ENCODE data around the gene DCT. TPM values are rescaled to one million over a fixed set of nuclear protein-coding genes. Genes with fewer than 3 reads are reported as not detected.

The DCT gene
- polyA plus RNA-seq, 4 donors: 0.03 to 0.07 TPM; not detected in 2

DNA sequence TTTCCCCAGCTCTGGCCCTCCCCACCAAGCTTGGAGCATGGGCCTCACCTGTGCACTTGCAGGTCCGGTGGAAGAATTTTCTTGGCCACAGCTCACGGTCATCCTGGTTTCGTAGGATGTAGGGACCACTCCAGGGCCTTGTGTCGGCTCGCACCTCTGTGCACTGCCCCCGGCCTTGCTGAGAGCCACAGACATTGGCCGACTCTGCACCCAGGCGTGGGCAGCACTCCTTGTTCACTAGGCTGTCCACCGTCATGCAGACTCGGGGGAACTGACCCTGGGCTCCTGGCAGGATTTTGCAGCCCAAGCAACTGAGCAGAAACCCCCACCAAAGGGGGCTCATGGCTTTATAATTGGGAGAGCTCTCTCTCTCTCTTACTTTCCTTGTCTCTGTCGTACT lies 569 bp downstream of the DCT start:
- Histone ChIP-seq H3K36me3 (ENCODE audit: control insufficient read depth in 3 of 3, insufficient read depth in 2 of 3, low read depth in 1 of 3, low read length in 3 of 3) (no peaks in the 10 kb centered on the region), H3K27ac (ENCODE audit: low read depth in 1 of 3, low read length in 2 of 3) (no peak overlapping the region), H3K4me3 (ENCODE audit: low read depth in 1 of 3, low read length in 3 of 3) (no peak overlapping the region), H3K9me3 (ENCODE audit: control insufficient read depth in 2 of 2, insufficient read depth in 1 of 2, low read depth in 1 of 2, low read length in 1 of 2) (no peaks in the 10 kb centered on the region), H3K27me3 (ENCODE audit: control insufficient read depth in 3 of 3, insufficient read depth in 3 of 3, low read length in 3 of 3) (no peaks in the 10 kb centered on the region), H3K4me1 (ENCODE audit: control insufficient read depth in 3 of 3, insufficient read depth in 2 of 3, low read depth in 1 of 3, low read length in 2 of 3) (no peaks in the 10 kb centered on the region)
- FAIRE-seq: no peak
- DNase-seq: no peak
- WGBS, 3 donors: 86 to 90% (median 88%) methylated on average over 11 of the region's 11 CpGs

DNA sequence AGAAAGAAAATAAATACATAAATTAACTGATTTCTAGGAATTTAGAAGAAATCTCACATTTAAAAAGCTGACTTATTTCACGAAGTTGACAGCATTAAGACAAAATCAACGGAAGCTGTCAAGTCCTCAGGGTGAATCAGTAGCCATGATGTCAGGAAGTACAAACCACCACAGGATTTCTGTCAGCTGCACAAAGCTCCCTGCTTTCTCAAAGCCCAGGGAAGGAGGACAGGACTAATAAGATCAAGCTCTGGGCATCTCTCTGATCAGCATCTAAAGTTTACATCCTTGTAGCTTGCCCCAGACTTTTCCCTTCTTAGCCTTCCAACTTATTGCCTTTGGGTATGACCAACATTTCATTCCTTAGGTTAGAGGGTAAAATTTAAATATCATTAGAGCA lies 9.4 kb downstream of the DCT start:
- no peak overlapping the region for H3K4me3 ChIP-seq (ENCODE audit: low read depth in 1 of 3, low read length in 3 of 3)
- no peaks in the 10 kb centered on the region for H3K4me1 ChIP-seq (ENCODE audit: control insufficient read depth in 3 of 3, insufficient read depth in 2 of 3, low read depth in 1 of 3, low read length in 2 of 3)
- H3K36me3 ChIP-seq (ENCODE audit: control insufficient read depth in 3 of 3, insufficient read depth in 2 of 3, low read depth in 1 of 3, low read length in 3 of 3): no peaks in the 10 kb centered on the region
- WGBS, 3 donors: 77 to 90% (median 89%) methylated on average over 2 of the region's 2 CpGs
- no peaks in the 10 kb centered on the region for H3K27me3 ChIP-seq (ENCODE audit: control insufficient read depth in 3 of 3, insufficient read depth in 3 of 3, low read length in 3 of 3)
- DNase-seq (no peak), FAIRE-seq (no peak)
- H3K9me3 ChIP-seq (ENCODE audit: control insufficient read depth in 2 of 2, insufficient read depth in 1 of 2, low read depth in 1 of 2, low read length in 1 of 2): no peaks in the 10 kb centered on the region
- H3K27ac ChIP-seq (ENCODE audit: low read depth in 1 of 3, low read length in 2 of 3): no peak overlapping the region

DNA sequence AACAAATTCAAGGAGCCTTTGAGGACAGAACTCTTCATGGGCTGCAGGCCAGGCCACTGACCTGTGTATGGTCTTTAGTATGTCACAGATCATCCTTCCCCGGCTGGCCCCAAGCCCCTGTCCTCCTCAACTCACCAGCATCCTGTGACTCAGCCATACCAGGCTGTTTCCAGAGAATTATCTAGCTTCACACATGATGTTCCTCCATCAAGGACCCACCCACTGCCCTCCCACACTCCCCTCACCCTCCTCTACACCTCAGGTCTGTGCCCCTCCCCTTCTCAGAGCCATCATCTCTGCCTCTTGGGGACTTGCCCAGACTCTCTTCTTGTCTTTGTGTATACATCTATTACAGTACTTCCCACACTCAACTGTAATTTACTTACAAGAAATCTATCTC lies 14.7 kb downstream of the DCT start:
- DNase-seq (no peak), FAIRE-seq (no peak)
- Histone ChIP-seq H3K36me3 (ENCODE audit: control insufficient read depth in 3 of 3, insufficient read depth in 2 of 3, low read depth in 1 of 3, low read length in 3 of 3) (no peaks in the 10 kb centered on the region), H3K4me1 (ENCODE audit: control insufficient read depth in 3 of 3, insufficient read depth in 2 of 3, low read depth in 1 of 3, low read length in 2 of 3) (no peaks in the 10 kb centered on the region), H3K4me3 (ENCODE audit: low read depth in 1 of 3, low read length in 3 of 3) (no peak overlapping the region), H3K27ac (ENCODE audit: low read depth in 1 of 3, low read length in 2 of 3) (no peak overlapping the region), H3K27me3 (ENCODE audit: control insufficient read depth in 3 of 3, insufficient read depth in 3 of 3, low read length in 3 of 3) (peaks cover 0 to 3% (median 2%) of the 10 kb centered on the region in 3 donors), H3K9me3 (ENCODE audit: control insufficient read depth in 2 of 2, insufficient read depth in 1 of 2, low read depth in 1 of 2, low read length in 1 of 2) (no peaks in the 10 kb centered on the region)
- 62 to 87% (median 86%) methylated on average over 1 of the region's 1 CpG for WGBS, 3 donors

DNA sequence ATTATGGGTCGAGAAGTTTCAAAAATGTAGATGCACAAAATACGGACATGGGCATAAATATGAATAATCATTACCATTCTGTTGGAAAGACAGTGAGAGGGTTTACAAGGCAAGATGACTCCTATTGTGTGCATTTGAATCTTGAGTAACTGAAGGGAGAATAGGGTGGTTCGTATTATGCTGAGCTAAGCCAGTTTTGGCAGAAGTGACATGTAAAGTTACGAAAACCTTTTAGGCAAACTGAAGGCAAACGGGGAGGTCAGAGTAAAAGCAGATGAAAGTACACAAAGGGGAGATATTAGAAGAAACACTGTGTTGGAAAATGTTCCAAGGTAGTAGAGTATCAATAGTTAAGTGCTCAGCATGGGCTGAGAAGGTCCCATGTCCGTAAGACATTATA lies 16.8 kb downstream of the DCT start:
- H3K4me3 ChIP-seq (ENCODE audit: low read depth in 1 of 3, low read length in 3 of 3): no peak overlapping the region
- no peak for DNase-seq
- no peaks in the 10 kb centered on the region for H3K9me3 ChIP-seq (ENCODE audit: control insufficient read depth in 2 of 2, insufficient read depth in 1 of 2, low read depth in 1 of 2, low read length in 1 of 2)
- no peak overlapping the region for H3K27ac ChIP-seq (ENCODE audit: low read depth in 1 of 3, low read length in 2 of 3)
- WGBS, 3 donors: 82 to 94% (median 87%) methylated on average over 6 of the region's 6 CpGs
- no peaks in the 10 kb centered on the region for H3K4me1 ChIP-seq (ENCODE audit: control insufficient read depth in 3 of 3, insufficient read depth in 2 of 3, low read depth in 1 of 3, low read length in 2 of 3)
- FAIRE-seq: no peak
- peaks cover 0 to 6% (median 2%) of the 10 kb centered on the region in 3 donors for H3K27me3 ChIP-seq (ENCODE audit: control insufficient read depth in 3 of 3, insufficient read depth in 3 of 3, low read length in 3 of 3)
- H3K36me3 ChIP-seq (ENCODE audit: control insufficient read depth in 3 of 3, insufficient read depth in 2 of 3, low read depth in 1 of 3, low read length in 3 of 3): no peaks in the 10 kb centered on the region

DNA sequence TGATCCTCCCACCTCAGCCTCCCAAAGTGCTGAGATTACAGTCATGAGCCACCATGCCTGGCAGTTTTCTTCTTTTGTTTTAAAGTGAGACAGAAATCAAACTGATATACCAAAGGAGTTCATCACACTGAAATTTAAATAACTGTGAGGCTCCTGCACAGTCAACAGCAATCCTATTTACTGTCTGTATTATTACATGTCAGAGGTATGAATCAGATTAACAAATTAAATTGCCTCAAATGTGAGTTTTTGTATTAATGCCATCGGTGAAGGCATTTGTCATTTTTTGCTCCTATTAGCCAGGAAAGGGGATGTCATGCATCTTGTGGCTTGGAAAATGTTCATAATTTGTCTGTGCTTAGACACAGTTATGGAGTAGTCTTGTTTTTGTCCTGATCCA lies 20.4 kb downstream of the DCT start:
- no peak overlapping the region for H3K4me3 ChIP-seq (ENCODE audit: low read depth in 1 of 3, low read length in 3 of 3)
- H3K27ac ChIP-seq (ENCODE audit: low read depth in 1 of 3, low read length in 2 of 3): no peak overlapping the region
- FAIRE-seq (no peak), DNase-seq (no peak)
- H3K36me3 ChIP-seq (ENCODE audit: control insufficient read depth in 3 of 3, insufficient read depth in 2 of 3, low read depth in 1 of 3, low read length in 3 of 3): no peaks in the 10 kb centered on the region
- no peaks in the 10 kb centered on the region for H3K4me1 ChIP-seq (ENCODE audit: control insufficient read depth in 3 of 3, insufficient read depth in 2 of 3, low read depth in 1 of 3, low read length in 2 of 3)
- H3K27me3 ChIP-seq (ENCODE audit: control insufficient read depth in 3 of 3, insufficient read depth in 3 of 3, low read length in 3 of 3): peaks cover 0 to 2% (median 2%) of the 10 kb centered on the region in 3 donors
- WGBS, 3 donors: 89 to 94% (median 92%) methylated on average over 1 of the region's 1 CpG
- H3K9me3 ChIP-seq (ENCODE audit: control insufficient read depth in 2 of 2, insufficient read depth in 1 of 2, low read depth in 1 of 2, low read length in 1 of 2): no peaks in the 10 kb centered on the region

DNA sequence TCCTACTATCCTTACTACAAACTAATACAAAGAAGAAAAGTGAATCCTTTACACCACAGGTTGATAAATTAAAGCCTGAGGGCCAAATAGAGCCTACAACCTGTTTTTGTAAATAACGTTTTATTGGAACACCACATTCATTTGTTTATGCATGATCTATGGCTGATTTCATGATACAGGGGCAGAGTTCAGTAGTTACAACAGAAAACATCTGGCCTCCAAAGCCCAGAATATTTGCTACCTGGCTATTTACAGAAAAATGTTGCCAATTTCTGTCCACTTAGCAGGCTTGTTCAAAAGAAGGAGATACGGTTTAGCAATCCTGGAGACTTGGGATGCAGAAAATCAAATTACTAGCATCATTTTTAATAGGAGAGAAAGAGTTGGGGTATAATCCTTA lies 24.1 kb downstream of the DCT start:
- Histone ChIP-seq H3K4me1 (ENCODE audit: control insufficient read depth in 3 of 3, insufficient read depth in 2 of 3, low read depth in 1 of 3, low read length in 2 of 3) (no peaks in the 10 kb centered on the region), H3K27ac (ENCODE audit: low read depth in 1 of 3, low read length in 2 of 3) (no peak overlapping the region), H3K36me3 (ENCODE audit: control insufficient read depth in 3 of 3, insufficient read depth in 2 of 3, low read depth in 1 of 3, low read length in 3 of 3) (no peaks in the 10 kb centered on the region), H3K4me3 (ENCODE audit: low read depth in 1 of 3, low read length in 3 of 3) (no peak overlapping the region), H3K27me3 (ENCODE audit: control insufficient read depth in 3 of 3, insufficient read depth in 3 of 3, low read length in 3 of 3) (peaks cover 0 to 2% (median 0%) of the 10 kb centered on the region in 3 donors), H3K9me3 (ENCODE audit: control insufficient read depth in 2 of 2, insufficient read depth in 1 of 2, low read depth in 1 of 2, low read length in 1 of 2) (no peaks in the 10 kb centered on the region)
- no peak for DNase-seq
- 35 to 55% (median 37%) methylated on average over 2 of the region's 2 CpGs for WGBS, 3 donors
- no peak for FAIRE-seq

DNA sequence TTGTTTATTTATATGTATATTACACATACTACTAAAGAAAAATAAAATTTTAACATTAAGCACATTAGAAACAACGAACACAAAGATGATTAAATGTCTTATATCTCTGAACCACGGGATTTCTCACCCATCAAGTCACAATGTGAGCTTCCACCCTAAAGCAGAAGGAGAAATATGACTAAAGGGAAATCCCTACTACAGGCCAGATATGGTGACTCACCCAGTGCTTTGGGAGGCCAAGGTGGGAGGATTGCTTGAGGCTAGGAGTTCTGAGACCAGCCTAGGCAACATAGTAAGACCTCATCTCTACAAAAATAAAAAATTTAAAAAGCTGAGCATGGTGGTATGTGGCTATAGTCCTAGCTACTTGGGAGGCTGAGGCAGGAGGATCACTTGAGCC lies 24.6 kb downstream of the DCT start:
- Histone ChIP-seq H3K36me3 (ENCODE audit: control insufficient read depth in 3 of 3, insufficient read depth in 2 of 3, low read depth in 1 of 3, low read length in 3 of 3) (no peaks in the 10 kb centered on the region), H3K9me3 (ENCODE audit: control insufficient read depth in 2 of 2, insufficient read depth in 1 of 2, low read depth in 1 of 2, low read length in 1 of 2) (no peaks in the 10 kb centered on the region), H3K4me3 (ENCODE audit: low read depth in 1 of 3, low read length in 3 of 3) (no peak overlapping the region), H3K4me1 (ENCODE audit: control insufficient read depth in 3 of 3, insufficient read depth in 2 of 3, low read depth in 1 of 3, low read length in 2 of 3) (no peaks in the 10 kb centered on the region), H3K27me3 (ENCODE audit: control insufficient read depth in 3 of 3, insufficient read depth in 3 of 3, low read length in 3 of 3) (peaks cover 0 to 2% (median 0%) of the 10 kb centered on the region in 3 donors), H3K27ac (ENCODE audit: low read depth in 1 of 3, low read length in 2 of 3) (no peak overlapping the region)
- 64 to 83% (median 78%) methylated on average over 2 of the region's 2 CpGs for WGBS, 3 donors
- FAIRE-seq: no peak
- no peak for DNase-seq

DNA sequence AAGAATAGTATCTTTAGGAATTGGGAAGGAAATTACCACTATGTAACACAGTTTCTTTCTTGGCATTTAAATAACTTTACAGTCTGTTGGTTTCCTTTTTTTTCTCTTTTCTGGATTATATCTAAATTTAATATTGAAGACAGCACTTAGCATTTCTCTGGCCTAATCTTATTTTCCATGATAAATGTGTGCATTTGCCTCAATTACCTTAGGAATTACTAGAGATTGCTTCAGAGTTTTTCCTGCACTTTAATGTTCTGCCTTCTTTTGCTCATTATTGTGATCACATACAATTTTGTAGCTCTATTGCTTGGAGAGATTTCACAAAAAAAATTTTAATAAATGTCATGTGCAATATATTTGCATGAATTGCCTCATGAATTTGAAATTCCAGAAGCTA lies 25.1 kb downstream of the DCT start:
- H3K4me3 ChIP-seq (ENCODE audit: low read depth in 1 of 3, low read length in 3 of 3): no peak overlapping the region
- no peaks in the 10 kb centered on the region for H3K27me3 ChIP-seq (ENCODE audit: control insufficient read depth in 3 of 3, insufficient read depth in 3 of 3, low read length in 3 of 3)
- H3K9me3 ChIP-seq (ENCODE audit: control insufficient read depth in 2 of 2, insufficient read depth in 1 of 2, low read depth in 1 of 2, low read length in 1 of 2): no peaks in the 10 kb centered on the region
- DNase-seq (no peak), FAIRE-seq (no peak)
- no peaks in the 10 kb centered on the region for H3K4me1 ChIP-seq (ENCODE audit: control insufficient read depth in 3 of 3, insufficient read depth in 2 of 3, low read depth in 1 of 3, low read length in 2 of 3)
- H3K27ac ChIP-seq (ENCODE audit: low read depth in 1 of 3, low read length in 2 of 3): no peak overlapping the region
- no peaks in the 10 kb centered on the region for H3K36me3 ChIP-seq (ENCODE audit: control insufficient read depth in 3 of 3, insufficient read depth in 2 of 3, low read depth in 1 of 3, low read length in 3 of 3)

DNA sequence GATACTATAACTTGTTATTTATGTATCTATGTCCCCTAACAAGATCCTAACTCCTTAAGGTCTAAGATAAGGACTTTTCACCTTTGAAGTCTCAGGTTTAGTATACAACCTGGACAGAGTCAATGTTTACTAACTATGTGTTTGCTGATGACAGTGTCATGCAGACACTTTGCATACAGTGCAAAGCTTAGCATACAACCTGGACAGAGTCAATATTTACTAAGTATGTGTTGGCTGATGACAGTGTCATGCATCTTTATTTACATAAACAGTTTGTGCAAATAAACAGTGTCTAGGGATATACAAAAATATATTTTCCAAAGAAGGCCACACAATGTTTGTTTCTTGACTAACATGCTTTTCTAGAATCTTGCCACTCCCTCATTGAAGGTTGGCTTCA lies 34.7 kb downstream of the DCT start:
- H3K27ac ChIP-seq (ENCODE audit: low read depth in 1 of 3, low read length in 2 of 3): no peak overlapping the region
- DNase-seq (no peak), FAIRE-seq (no peak)
- H3K27me3 ChIP-seq (ENCODE audit: control insufficient read depth in 3 of 3, insufficient read depth in 3 of 3, low read length in 3 of 3): no peaks in the 10 kb centered on the region
- no peaks in the 10 kb centered on the region for H3K36me3 ChIP-seq (ENCODE audit: control insufficient read depth in 3 of 3, insufficient read depth in 2 of 3, low read depth in 1 of 3, low read length in 3 of 3)
- no peaks in the 10 kb centered on the region for H3K4me1 ChIP-seq (ENCODE audit: control insufficient read depth in 3 of 3, insufficient read depth in 2 of 3, low read depth in 1 of 3, low read length in 2 of 3)
- no peak overlapping the region for H3K4me3 ChIP-seq (ENCODE audit: low read depth in 1 of 3, low read length in 3 of 3)
- peaks cover 0 to 5% of the 10 kb centered on the region in 2 donors for H3K9me3 ChIP-seq (ENCODE audit: control insufficient read depth in 2 of 2, insufficient read depth in 1 of 2, low read depth in 1 of 2, low read length in 1 of 2)

Measured in small intestine (tissue), 7 donors.